Measurements from ENCODE around the gene STOX1. TPM values are rescaled to one million over a fixed set of nuclear protein-coding genes. Genes with fewer than 3 reads are reported as not detected.

STOX1 gene, protein sequence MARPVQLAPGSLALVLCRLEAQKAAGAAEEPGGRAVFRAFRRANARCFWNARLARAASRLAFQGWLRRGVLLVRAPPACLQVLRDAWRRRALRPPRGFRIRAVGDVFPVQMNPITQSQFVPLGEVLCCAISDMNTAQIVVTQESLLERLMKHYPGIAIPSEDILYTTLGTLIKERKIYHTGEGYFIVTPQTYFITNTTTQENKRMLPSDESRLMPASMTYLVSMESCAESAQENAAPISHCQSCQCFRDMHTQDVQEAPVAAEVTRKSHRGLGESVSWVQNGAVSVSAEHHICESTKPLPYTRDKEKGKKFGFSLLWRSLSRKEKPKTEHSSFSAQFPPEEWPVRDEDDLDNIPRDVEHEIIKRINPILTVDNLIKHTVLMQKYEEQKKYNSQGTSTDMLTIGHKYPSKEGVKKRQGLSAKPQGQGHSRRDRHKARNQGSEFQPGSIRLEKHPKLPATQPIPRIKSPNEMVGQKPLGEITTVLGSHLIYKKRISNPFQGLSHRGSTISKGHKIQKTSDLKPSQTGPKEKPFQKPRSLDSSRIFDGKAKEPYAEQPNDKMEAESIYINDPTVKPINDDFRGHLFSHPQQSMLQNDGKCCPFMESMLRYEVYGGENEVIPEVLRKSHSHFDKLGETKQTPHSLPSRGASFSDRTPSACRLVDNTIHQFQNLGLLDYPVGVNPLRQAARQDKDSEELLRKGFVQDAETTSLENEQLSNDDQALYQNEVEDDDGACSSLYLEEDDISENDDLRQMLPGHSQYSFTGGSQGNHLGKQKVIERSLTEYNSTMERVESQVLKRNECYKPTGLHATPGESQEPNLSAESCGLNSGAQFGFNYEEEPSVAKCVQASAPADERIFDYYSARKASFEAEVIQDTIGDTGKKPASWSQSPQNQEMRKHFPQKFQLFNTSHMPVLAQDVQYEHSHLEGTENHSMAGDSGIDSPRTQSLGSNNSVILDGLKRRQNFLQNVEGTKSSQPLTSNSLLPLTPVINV
- 5.9 TPM for total RNA-seq (2021; ENCODE audit: unreplicated experiment)
- 1.9 and 3.7 TPM in 2 replicates for polyA plus RNA-seq (2012)
- percentile 56 among the genes with signal in this experiment for Bru-seq, nascent RNA
- percentile 56 among the genes with signal in this experiment for BruChase-seq, experiment 1, labeled RNA remaining after a 6-hour chase
- BruChase-seq, experiment 2, labeled RNA remaining after a 2-hour chase: percentile 69 among the genes with signal in this experiment
- long read RNA-seq, partial matches to known transcripts: 3 of 20 reads
- long read RNA-seq, other reads (novel, unspliced or antisense): 13 of 20 reads

DNA sequence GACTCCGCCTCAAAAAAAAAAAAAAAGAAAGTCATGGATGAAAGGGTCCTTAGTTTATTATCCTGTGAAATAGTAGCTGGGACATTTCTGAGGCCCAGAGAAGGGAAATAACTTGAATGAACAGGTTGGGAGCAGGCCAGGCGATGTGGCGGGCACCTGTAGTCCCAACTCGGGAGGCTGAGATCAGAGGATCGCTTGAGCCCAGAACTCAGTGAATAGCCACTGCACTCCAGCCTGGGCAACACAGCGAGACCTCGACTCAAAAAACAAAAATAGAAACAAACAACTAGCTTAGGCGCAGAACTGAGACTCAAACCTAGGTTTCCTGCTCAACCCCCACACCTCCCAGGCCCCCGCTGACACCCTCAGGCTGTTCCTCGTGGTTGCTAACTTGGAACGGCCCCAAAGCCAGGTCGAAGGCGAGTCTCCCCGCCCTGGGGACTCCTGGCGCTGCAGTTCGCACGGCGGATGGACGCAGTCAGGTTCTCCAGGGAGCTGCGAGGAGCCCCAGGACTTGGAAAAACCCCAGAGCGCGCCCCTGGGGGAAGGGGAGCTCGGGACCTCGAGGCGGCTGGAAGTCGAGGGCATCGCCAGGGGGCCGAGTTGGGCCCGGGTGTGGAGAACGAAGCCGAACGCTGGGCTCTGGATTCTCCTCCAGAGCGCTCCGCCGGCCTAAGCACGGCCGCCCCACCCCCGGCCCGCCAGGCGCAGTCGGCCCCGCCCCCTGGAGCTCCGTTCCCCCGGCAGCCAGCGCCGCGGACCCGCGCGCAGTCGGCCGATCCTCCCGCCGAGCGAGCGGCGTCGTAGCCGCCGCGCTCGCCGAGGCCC, at the start of gene STOX1:
Gene STOX1 (plus strand): TSS at position 768 of the 828 bp plus-strand sequence. CDS start 93 bp downstream, outside the sequence.
- BruUV-seq (replicated peaks): TSS peak; percentile 89
- H3K9me2 ChIP-seq (ENCODE audit: insufficient read depth): no peaks in the 10 kb centered on the region
- peak within 1 kb of the TSS; percentile 82 for H3K9ac ChIP-seq (ENCODE audit: low read length)
- POLR2A ChIA-PET: interaction anchor here (0.6 to 0.7 kb wide), 2 partner anchors 9 to 12 kb away, joined by 3 read pairs; no protein-coding TSS in a partner anchor
- H2AFZ ChIP-seq (ENCODE audit: low read depth, low read length, poor library complexity, severe bottlenecking): peak within 1 kb of the TSS; percentile 76
- intact Hi-C loops (cut with micrococcal nuclease): no loop called here
- no peaks in the 10 kb centered on the region for H3K27me3 ChIP-seq (ENCODE audit: insufficient read depth, low read length)
- ATAC-seq (peak; percentile 87), DNase-seq (ENCODE audit: low read depth, low spot score) (peak; percentile 44)
- RAD21 ChIA-PET (ENCODE audit: low non-redundant PET in 1 of 2, low total read pairs in 2 of 2, uncharacterized antibody in 2 of 2, unreplicated experiment in 2 of 2): interaction anchor here (0.5 to 0.6 kb wide), 2 partner anchors 221 to 289 kb away, joined by 3 to 4 read pairs; no protein-coding TSS in a partner anchor
- TF ChIP-seq, protein P1, sequence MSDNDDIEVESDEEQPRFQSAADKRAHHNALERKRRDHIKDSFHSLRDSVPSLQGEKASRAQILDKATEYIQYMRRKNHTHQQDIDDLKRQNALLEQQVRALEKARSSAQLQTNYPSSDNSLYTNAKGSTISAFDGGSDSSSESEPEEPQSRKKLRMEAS (IDR thresholded peaks at IDR 0.05): peak; percentile 56
- TF ChIP-seq JUND (IDR thresholded peaks at IDR 0.05) (no peak), ZFX (IDR thresholded peaks at IDR 0.05) (peak; percentile 54; the same call in 1 of the 2 replicates)
- H4K20me1 ChIP-seq (ENCODE audit: insufficient read depth): no peaks in the 10 kb centered on the region
- H3K27ac ChIP-seq (ENCODE audit: low read depth, low read length): peak within 1 kb of the TSS; percentile 58
- no peaks in the 10 kb centered on the region for H3K79me2 ChIP-seq (ENCODE audit: insufficient read depth, low read length)
- peaks cover 5 to 16% of the 10 kb centered on the region in 2 experiments for H3K4me1 ChIP-seq (ENCODE audit: control insufficient read depth in 1 of 2, insufficient read depth in 2 of 2, low read length in 2 of 2)
- CTCF ChIA-PET: interaction anchor here (1.0 kb wide), 1 partner anchor 18 kb away, joined by 3 read pairs; no protein-coding TSS in a partner anchor
- no peaks in the 10 kb centered on the region for H3K36me3 ChIP-seq (ENCODE audit: control insufficient read depth in 1 of 2, insufficient read depth in 2 of 2, low read length in 2 of 2)
- H3K4me3 ChIP-seq (replicated peaks in 1 of 2; ENCODE audit: low read depth in 1 of 2, low read length in 2 of 2): peak within 1 kb of the TSS; percentile 59 to 68
- no peaks in the 10 kb centered on the region for H3K9me3 ChIP-seq (ENCODE audit: control insufficient read depth in 1 of 2, insufficient read depth in 1 of 2, low read depth in 1 of 2, low read length in 2 of 2)
- H3K4me2 ChIP-seq (ENCODE audit: low read length): peak within 1 kb of the TSS; percentile 96

Measured in HCT116 (cell line).